Fibroblast of lung (primary cell): ENCODE results near the gene IMMP2L. TPM values are rescaled to one million over a fixed set of nuclear protein-coding genes. Genes with fewer than 3 reads are reported as not detected.

Source experiments
- DNase-seq, 2 donors: peaks; one replicate each; pipeline versions ENCODE4 v3.0.0 to v3.0.0-alpha.2; 2010; ENCODE audit warnings: low read depth in 2 of 2
- H2AFZ ChIP-seq: 2 replicates; pipeline ENCODE4 v1.5.1; 2012; ENCODE audit warnings: low read length, control low read depth, inconsistent platforms
- H3K27ac ChIP-seq: 2 replicates; pipeline ENCODE4 v1.5.1; 2011; ENCODE audit warnings: low read length, control low read depth; ENCODE audit not compliant: insufficient read depth
- H3K27me3 ChIP-seq: 2 replicates; pipeline ENCODE4 v1.5.1; 2011; ENCODE audit warnings: mild to moderate bottlenecking, low read length; ENCODE audit not compliant: control insufficient read depth, insufficient read depth
- H3K36me3 ChIP-seq: 2 replicates; pipeline ENCODE4 v1.5.1; 2011; ENCODE audit warnings: low read length; ENCODE audit not compliant: control insufficient read depth, insufficient read depth
- H3K4me1 ChIP-seq: 2 replicates; pipeline ENCODE4 v1.5.1; 2011; ENCODE audit warnings: low read length; ENCODE audit not compliant: control insufficient read depth, insufficient read depth; ENCODE audit errors: extremely low read depth
- H3K4me2 ChIP-seq: 2 replicates; pipeline ENCODE4 v1.5.1; 2011; ENCODE audit warnings: low read length, control low read depth; ENCODE audit not compliant: insufficient read depth; ENCODE audit errors: extremely low read depth
- H3K4me3 ChIP-seq, 4 experiments: fragments of 200-600 bp in 1 of 4; sonication (generic) in 1 of 4; replicated peaks in 1 of 4; 2 replicates each; pipeline ENCODE4 v1.5.1; 2011 to 2016; ENCODE audit warnings: low read length in 4 of 4, low read depth in 3 of 4, mild to moderate bottlenecking in 3 of 4, control low read depth in 2 of 4, inconsistent platforms in 1 of 4, mixed read lengths in 1 of 4; ENCODE audit not compliant: insufficient read depth in 1 of 4; ENCODE audit errors: control extremely low read depth in 1 of 4
- H3K79me2 ChIP-seq: 2 replicates; pipeline ENCODE4 v1.5.1; 2012; ENCODE audit warnings: mild to moderate bottlenecking, low read length, inconsistent platforms; ENCODE audit not compliant: control insufficient read depth, insufficient read depth
- H3K9ac ChIP-seq: 2 replicates; pipeline ENCODE4 v1.5.1; 2011; ENCODE audit warnings: mild to moderate bottlenecking, low read length, control low read depth; ENCODE audit not compliant: insufficient read depth
- H3K9me3 ChIP-seq: 2 replicates; pipeline ENCODE4 v1.5.1; 2012; ENCODE audit warnings: low read depth, low read length; ENCODE audit not compliant: control insufficient read depth, insufficient read depth
- H4K20me1 ChIP-seq: 2 replicates; pipeline ENCODE4 v1.5.1; 2011; ENCODE audit warnings: low read length; ENCODE audit not compliant: control insufficient read depth, insufficient read depth; ENCODE audit errors: extremely low read depth
- CTCF ChIP-seq, 2 donors: IDR thresholded peaks in 1 of 2; conservative IDR thresholded peaks in 1 of 2; 1 replicate in 1 of 2; 2 replicates in 1 of 2; pipeline ENCODE4 v1.5.1; 2011 to 2012; ENCODE audit warnings: low read length in 2 of 2, control low read depth in 1 of 2, inconsistent platforms in 1 of 2, low read depth in 1 of 2, mild to moderate bottlenecking in 1 of 2
- EZH2 ChIP-seq: IDR thresholded peaks from 2 replicates; pipeline ENCODE4 v1.5.1; 2012; ENCODE audit warnings: low read length, control low read depth, mild to moderate bottlenecking; ENCODE audit errors: missing control alignments
- polyA plus RNA-seq, 2 donors: library from polyadenylated mRNA; depleted of rRNA in 1 of 2; stranded (reverse) in 1 of 2; unstranded in 1 of 2; fragments of >200 nt; gene quantifications; 2 replicates each; pipeline ENCODE4 v1.2.1, GENCODE V29; 2011 to 2012; ENCODE audit warnings: missing spikeins in 1 of 2
- total RNA-seq: library from RNA; depleted of rRNA; stranded (reverse); fragments of >200 nt; gene quantifications from 2 replicates; pipeline ENCODE4 v1.2.1, GENCODE V29; 2014

The IMMP2L gene
- total and polyA plus RNA-seq, 2 donors (not counting 1 experiment from before 2014, with no cell fraction given): 6.9 to 14.4 TPM

GRCh38 chr7:110885474-110885873, 676.8 kb downstream of the IMMP2L start:
- no peaks in the 10 kb centered on the region for H3K27me3 ChIP-seq
- H3K9ac ChIP-seq: no peak overlapping the region
- H4K20me1 ChIP-seq: no peaks in the 10 kb centered on the region
- no peak overlapping the region for H3K4me2 ChIP-seq
- H3K9me3 ChIP-seq: no peaks in the 10 kb centered on the region
- H3K4me1 ChIP-seq: no peaks in the 10 kb centered on the region
- TF ChIP-seq CTCF (conservative IDR thresholded peaks at IDR 0.05 in 1 of 2, IDR thresholded peaks at IDR 0.05 in 1 of 2; ENCODE audit: low read depth in 1 of 2, low read length in 2 of 2) (no peak), EZH2 (no peak)
- H3K27ac ChIP-seq: no peak overlapping the region
- H3K4me3 ChIP-seq: no peak overlapping the region
- DNase-seq: no peak
- H3K36me3 ChIP-seq: no peaks in the 10 kb centered on the region
- no peaks in the 10 kb centered on the region for H3K79me2 ChIP-seq
- no peak overlapping the region for H2AFZ ChIP-seq

GRCh38 chr7:110881721-110882120, 680.6 kb downstream of the IMMP2L start:
- Histone ChIP-seq H3K4me1 (no peaks in the 10 kb centered on the region), H2AFZ (no peak overlapping the region), H3K9me3 (no peaks in the 10 kb centered on the region), H3K27ac (no peak overlapping the region), H3K27me3 (no peaks in the 10 kb centered on the region), H4K20me1 (no peaks in the 10 kb centered on the region), H3K4me2 (no peak overlapping the region), H3K9ac (no peak overlapping the region), H3K4me3 (no peak overlapping the region), H3K79me2 (no peaks in the 10 kb centered on the region), H3K36me3 (no peaks in the 10 kb centered on the region)
- TF ChIP-seq EZH2 (no peak), CTCF (conservative IDR thresholded peaks at IDR 0.05 in 1 of 2, IDR thresholded peaks at IDR 0.05 in 1 of 2; ENCODE audit: low read depth in 1 of 2, low read length in 2 of 2) (no peak)
- DNase-seq: no peak

GRCh38 chr7:110880971-110881370, 681.3 kb downstream of the IMMP2L start:
- H3K27me3 ChIP-seq: no peaks in the 10 kb centered on the region
- H3K9ac ChIP-seq: no peak overlapping the region
- H3K36me3 ChIP-seq: no peaks in the 10 kb centered on the region
- no peaks in the 10 kb centered on the region for H3K9me3 ChIP-seq
- TF ChIP-seq CTCF (conservative IDR thresholded peaks at IDR 0.05 in 1 of 2, IDR thresholded peaks at IDR 0.05 in 1 of 2; ENCODE audit: low read depth in 1 of 2, low read length in 2 of 2) (no peak), EZH2 (no peak)
- H3K4me3 ChIP-seq: no peak overlapping the region
- H3K4me1 ChIP-seq: no peaks in the 10 kb centered on the region
- no peak for DNase-seq
- H3K27ac ChIP-seq: no peak overlapping the region
- H2AFZ ChIP-seq: no peak overlapping the region
- H3K79me2 ChIP-seq: no peaks in the 10 kb centered on the region
- H3K4me2 ChIP-seq: no peak overlapping the region
- no peaks in the 10 kb centered on the region for H4K20me1 ChIP-seq
